ENCODE data around the gene TCF7L1.
"Not testable (repeated sequence)": the region's sequence is repeated elsewhere in the genome, so short reads cannot be mapped to it uniquely, and the experiment has no call there.

TCF7L1 gene

DNA sequence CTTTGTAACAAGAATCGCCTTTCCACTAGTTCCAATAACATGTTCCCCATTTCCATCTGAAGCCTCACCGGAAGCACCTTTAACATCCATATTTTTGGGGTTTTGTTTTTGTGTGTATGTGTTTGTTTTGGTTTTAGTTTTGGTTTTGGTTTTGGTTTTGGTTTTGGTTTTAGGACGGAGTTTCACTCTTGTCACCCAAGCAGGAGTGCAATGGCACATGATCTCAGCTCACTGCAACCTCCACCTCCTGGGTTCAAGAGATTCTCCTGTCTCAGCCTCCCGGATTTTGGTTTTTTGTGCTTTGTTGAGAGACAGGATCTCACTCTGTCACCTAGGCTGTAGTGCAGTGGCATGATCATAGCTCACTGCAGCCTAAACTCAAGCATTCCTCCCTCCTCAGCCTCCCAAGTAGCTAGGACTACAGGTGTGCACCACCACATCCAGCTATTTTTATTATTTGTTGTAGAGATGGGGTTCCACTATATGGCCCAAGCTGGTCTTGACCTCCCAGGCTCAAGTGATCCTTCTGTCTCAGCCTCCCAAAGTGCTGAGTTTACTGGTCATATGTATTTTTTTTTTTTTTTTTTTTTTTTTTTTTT, 158.3 kb downstream of the TCF7L1 start:
- no peak for DNase-seq

DNA sequence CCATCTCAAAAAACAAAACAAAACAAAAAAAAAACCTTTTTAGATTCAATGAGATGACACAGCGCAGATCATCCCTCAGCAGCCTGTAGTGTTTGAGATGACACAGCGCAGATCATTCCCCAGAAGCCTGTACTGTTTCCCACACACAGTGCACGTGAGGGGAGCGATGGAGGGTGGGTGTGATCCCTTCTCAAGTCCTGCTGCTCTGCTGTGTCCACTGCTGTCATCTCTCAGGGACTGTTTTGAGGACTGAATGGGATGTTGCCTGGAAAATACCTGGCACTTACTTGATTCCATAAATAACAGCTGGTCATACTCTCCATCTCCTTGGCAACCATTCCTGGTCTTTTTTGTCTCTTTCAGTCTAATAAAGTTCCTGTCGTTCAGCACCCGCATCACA, 168.9 kb downstream of the TCF7L1 start:
- no peak for DNase-seq

- no peak for DNase-seq
Measured at GRCh38 chr2:85303780-85304531, 170.8 kb downstream of the TCF7L1 start.

DNA sequence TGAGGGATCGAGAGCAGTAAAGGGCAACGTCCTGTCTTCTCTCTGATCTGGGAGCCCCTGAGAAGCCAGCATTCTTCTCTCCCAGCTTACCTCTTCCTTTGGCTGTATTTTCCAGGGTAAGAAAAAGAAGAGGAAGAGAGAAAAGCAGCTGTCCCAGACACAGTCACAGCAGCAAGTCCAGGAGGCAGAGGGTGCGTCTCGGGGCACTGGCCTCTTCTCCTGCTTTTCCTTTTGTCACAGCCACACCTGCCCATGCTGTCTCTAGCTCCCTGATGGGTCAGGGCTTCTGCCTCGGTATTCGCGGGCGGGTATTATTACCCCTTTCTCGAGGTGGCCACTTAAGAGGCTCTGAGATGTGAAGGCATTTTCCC, 174.3 kb downstream of the TCF7L1 start:
- no peak for DNase-seq

DNA sequence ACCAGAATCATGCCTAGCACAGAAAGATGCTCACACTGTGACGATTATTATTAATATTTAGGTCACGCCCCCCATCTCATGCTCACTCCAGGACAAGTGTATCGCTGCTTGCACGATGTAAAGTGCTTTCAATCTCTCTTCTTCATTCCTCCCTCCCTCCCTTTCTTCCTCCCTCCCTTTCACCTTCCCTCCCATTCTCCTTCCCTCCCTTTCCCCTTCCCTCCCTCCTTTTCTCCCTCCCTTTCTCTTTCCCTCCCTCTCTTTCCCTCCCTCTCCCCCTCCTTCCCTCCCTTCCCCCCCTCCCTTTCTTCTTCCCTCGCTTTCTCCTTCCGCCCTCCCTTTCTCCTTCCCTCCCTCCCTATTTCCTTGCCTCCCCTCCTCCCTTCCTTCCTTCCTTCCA, 175.0 kb downstream of the TCF7L1 start:
- no peak for DNase-seq

- DNase-seq: no peak
Measured at GRCh38 chr2:85308896-85309555, 175.8 kb downstream of the TCF7L1 start.

- DNase-seq: no peak
Measured at GRCh38 chr2:85309699-85310321, 176.6 kb downstream of the TCF7L1 start.

- DNase-seq: no peak
Measured at GRCh38 chr2:85310330-85310729, 177.1 kb downstream of the TCF7L1 start.

DNA sequence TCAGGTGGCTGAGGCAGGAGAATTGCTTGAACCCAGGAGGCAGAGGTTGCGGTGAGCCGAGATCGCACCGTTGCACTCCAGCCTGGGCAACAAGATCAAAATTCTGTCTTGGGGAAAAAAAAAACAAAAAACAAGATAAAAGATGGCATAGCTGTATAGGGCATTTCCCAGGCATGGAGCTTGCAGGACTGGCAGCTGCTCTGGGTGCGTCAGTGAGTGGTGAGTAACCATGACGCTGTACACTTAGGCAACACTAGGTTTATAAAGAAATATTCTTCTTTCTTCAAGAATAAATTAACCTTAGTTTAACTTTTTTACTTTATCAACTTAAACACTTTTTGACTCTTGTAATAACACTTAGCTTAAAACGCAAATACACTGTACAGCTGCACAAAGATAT, 179.2 kb downstream of the TCF7L1 start:
- DNase-seq: no peak

- no peak for DNase-seq
Measured at GRCh38 chr2:85314884-85315242, 181.7 kb downstream of the TCF7L1 start.

DNA sequence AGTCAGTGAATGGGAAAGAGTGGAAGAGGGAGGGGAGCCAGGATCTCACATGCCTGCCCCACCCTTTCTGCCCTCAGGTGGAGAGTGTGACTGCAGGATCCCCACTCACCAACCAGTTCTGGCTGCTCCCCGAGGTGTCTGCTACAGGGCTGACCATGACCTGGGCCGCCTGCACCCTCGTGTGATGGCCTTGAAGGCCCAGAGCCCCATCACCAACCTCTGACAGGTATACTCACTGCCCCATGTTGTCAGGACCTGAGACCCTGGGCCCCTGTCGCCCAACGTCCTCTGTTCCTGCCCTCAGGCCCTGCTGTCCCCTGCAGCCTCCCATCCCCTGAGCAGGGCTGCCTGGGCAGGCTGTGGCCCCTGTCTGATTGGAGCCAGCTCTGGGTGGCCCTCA, 182.7 kb downstream of the TCF7L1 start:
- not testable (repeated sequence) for DNase-seq

GRCh38 chr2:85318222-85319074, 185.3 kb downstream of the TCF7L1 start:
- no peak for DNase-seq

GRCh38 chr2:85319796-85320195, 186.6 kb downstream of the TCF7L1 start:
- DNase-seq: no peak

DNA sequence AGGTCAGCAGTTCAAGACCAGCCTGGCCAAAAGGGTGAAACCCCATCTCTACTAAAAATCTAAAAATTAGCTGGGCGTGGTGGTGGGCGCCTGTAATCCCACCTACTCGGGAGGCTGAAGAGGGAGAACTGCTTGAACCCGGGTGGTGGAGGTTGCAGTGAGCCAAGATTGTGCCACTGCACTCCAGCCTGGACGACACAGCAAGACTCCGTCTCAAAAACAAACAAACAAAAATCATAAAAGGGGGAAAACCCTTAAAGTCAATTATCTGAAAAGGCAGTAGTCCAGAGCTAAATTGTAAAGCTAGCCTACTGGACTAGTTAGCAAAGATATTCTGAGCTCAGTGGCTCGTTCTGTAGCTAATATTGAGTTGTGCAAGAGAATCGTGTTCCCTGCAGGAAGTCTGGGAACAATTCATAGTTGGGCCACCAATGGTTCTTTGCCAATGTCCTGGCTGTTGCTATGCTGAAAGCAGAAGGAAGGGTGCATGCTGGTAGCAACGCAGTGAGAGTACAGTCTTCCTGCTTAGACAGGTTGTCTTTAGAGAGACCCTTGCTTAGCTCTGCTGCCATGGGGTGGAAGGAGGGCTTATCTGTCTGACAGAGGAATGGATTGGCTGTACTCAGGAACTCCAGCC, 190.3 kb downstream of the TCF7L1 start:
- DNase-seq: no peak

GRCh38 chr2:85323988-85324367, 190.8 kb downstream of the TCF7L1 start:
- not testable (repeated sequence) for DNase-seq

- no peak for DNase-seq
Measured at GRCh38 chr2:85324639-85325465, 191.7 kb downstream of the TCF7L1 start.

DNA sequence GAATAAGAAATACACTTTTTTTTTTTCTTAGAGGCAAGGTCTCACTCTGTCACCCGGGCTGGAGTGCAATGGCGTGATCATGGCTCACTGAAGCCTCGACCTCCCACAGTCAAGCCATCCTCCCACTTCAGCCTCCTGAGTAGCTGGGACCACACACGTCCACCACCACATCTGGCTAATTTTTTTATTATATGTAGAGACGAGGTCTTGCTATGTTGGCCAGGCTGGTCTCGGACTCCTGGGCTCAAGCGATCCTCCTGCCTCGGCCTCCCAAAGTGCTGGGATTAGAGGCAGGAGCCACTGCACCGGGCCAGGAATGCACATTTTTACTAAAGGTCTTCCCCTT, 192.2 kb downstream of the TCF7L1 start:
- DNase-seq: no peak

DNA sequence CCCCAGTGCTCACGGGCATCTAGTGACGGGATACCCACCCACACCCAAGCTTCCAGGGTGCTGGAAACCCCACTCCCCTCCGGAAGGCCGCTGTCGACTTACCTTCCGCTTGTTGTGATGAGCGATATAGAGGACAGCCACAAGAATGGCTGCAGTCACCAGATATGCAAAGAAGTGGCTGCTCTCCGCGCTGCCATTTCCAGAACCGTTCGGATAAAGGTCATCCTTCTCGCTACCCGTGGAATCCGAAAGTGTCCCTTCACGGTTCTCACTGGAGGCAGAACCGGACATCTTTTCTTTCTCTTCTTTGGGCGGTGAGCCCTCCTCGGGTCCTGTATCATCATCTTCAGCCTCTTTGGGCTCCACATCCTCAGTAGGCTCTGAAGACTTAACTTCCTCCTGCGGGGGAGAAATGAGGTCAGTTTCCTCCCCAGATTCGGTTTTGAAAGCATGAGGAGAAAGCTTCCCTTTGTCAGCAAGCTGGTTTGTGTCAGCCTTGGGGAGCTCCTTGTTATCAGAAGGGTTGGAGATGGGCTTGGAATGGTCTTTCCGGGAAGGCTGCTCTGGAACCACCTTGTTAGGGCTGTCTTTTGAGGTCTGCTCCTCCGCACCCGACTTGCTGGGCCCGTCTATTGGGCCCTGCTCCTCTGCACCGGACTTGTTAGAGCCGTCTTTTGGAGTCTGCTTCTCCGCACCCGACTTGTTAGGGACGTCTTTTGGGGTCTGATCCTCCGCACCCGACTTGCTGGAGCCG, 193.4 kb downstream of the TCF7L1 start:
- no peak for DNase-seq

DNA sequence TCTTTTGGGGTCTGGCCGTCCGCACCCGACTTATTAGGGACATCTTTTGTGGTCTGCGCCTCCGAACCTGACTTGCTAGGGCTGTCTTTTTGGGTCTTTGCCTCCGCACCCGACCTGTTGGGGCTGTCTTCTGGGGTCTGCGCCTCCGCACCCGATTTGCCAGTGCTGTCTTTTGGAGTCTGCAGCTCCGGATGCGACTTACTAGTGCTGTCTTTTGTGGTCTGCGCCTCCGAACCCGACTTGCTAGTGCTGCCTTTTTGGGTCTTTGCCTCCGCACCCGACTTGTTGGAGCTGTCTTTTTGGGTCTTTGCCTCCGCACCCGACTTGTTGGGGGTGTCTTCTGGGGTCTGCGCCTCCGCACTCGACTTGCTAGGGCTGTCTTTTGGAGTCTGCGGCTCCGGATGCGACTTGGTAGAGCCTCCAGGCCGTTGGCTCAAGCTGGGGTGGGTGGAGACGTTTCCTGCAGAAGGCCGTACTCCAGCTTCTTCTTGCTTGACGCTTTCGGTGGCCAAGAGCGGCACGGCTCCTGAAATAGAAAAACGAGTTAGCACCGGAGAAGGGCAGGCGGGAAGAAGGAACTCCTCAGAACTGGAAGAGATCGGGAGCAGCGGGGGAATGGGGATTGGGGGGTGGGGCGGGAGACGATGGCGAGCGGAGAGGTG, 194.1 kb downstream of the TCF7L1 start:
- DNase-seq: no peak
